Measurements from ENCODE around the gene OR6C76.
"Not testable (repeated sequence)": the region's sequence is repeated elsewhere in the genome, so short reads cannot be mapped to it uniquely, and the experiment has no call there.

OR6C76 gene

DNA sequence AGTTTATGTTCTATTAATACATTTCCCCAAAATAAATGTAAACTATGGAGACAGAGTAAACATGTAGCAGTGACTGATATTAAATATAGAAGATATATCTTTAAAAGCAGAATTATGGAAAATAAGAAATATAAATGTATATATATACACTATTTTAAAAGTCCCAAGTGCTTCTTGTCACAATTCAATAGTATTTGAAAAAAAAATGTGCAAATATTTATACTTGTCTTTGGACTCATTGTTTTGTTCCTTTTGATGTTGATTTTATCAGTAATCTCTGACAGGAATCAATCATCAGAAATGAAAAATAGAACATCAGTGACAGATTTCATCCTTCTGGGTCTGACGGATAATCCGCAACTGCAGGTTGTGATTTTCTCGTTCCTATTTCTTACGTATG, at the start of gene OR6C76:
TSS of gene OR6C76 (plus strand) at position 301 of the 400 bp plus-strand sequence. CDS start at position 301, 0 bp downstream.
- H3K4me3 ChIP-seq (ENCODE audit: low read depth, low read length), result no peak within 1 kb of the TSS
- in situ Hi-C loops (cut with HindIII; ENCODE audit: low sequenced_read_pairs), result no loop called here
- DNase-seq (ENCODE audit: low read depth), result no peak
- TF ChIP-seq, protein P1, sequence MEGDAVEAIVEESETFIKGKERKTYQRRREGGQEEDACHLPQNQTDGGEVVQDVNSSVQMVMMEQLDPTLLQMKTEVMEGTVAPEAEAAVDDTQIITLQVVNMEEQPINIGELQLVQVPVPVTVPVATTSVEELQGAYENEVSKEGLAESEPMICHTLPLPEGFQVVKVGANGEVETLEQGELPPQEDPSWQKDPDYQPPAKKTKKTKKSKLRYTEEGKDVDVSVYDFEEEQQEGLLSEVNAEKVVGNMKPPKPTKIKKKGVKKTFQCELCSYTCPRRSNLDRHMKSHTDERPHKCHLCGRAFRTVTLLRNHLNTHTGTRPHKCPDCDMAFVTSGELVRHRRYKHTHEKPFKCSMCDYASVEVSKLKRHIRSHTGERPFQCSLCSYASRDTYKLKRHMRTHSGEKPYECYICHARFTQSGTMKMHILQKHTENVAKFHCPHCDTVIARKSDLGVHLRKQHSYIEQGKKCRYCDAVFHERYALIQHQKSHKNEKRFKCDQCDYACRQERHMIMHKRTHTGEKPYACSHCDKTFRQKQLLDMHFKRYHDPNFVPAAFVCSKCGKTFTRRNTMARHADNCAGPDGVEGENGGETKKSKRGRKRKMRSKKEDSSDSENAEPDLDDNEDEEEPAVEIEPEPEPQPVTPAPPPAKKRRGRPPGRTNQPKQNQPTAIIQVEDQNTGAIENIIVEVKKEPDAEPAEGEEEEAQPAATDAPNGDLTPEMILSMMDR (IDR thresholded peaks at IDR 0.05; ENCODE audit: low read depth, low read length, missing control alignments), result no peak

DNA sequence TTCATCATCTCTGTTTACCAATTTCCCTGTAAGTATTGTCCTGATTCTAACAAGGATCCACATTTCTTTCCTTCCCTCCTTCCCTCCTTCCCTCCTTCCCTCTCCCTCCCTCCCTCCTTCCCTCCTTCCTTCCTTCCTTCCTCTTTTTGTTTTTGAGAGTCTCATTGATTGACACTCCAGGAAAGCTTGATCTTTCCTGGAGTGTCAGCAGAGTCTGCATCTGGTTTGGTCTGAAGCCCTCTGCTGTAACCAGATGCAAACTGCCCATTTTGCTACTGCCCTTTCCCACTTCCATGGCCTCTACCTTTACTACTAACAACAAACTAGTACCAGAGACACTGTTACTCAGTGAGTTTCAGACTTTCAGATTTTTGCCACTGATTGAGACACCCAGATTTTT, 40.2 kb upstream of the OR6C76 start:
- in situ Hi-C loops (cut with HindIII; ENCODE audit: low sequenced_read_pairs), result no loop called here
- TF ChIP-seq, protein P1 (IDR thresholded peaks at IDR 0.05; ENCODE audit: low read depth, low read length, missing control alignments), result no peak
- no peak for DNase-seq (ENCODE audit: low read depth)
- H3K4me3 ChIP-seq (ENCODE audit: low read depth, low read length), result no peak overlapping the region

DNA sequence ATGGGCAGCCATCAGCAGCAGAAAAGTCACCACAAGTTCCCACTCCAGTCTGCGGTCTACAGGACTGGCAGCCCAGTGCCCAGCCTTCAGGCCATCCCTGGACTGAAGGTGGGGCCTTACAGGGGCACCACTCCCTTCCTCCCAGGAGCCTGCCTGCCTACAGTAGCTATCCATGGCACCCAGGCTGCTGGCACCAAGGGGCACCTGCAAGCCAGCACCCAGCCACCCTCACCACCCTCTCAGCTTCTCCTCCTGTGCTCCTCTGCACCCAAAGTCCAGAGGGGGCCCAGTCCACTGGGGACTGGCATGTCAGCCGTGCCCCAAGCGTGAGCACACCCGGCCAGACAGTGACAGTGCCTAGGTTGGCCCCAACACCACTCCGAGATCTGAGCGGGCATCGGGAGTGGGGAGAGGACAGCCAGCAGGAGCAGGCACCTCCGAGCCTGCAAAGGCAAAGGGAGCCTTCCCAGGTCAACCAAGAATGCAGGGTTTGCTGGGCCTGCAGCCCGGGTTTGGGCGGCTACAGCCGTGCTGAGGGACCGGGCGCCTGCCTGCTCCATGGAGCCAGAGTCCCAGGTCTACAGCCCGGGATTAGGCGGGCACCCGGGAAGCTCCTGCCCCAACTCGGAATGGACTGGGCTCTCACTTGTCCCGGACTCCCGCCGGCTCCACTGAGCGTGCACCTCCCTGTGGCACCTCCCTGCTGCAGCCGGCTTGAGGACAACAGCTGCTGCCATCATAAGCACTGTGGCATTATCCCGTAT, 33.8 kb upstream of the OR6C76 start:
- no peak for DNase-seq (ENCODE audit: low read depth)
- TF ChIP-seq, protein P1 (IDR thresholded peaks at IDR 0.05; ENCODE audit: low read depth, low read length, missing control alignments), result no peak
- in situ Hi-C loops (cut with HindIII; ENCODE audit: low sequenced_read_pairs), result no loop called here
- H3K4me3 ChIP-seq (ENCODE audit: low read depth, low read length), result no peak overlapping the region

DNA sequence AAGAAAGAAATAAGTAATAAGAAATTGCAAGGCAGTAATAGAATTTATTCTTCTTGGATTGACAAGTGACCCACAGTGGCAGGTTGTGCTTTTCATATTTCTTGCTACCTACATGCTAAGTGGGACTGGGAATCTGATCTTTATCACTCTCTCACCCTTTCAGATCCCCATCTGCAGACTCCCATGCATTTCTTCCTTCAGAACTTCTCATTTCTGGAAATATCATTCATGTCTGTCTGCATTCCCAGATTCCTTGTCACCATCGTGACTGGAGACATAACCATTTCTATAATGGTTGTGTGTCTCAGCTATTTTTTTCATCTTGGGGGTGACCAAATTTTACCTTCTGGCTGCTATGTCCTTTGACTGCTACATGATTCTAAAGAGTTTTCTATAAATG, 29.7 kb upstream of the OR6C76 start:
- no peak for DNase-seq (ENCODE audit: low read depth)
- TF ChIP-seq, protein P1 (IDR thresholded peaks at IDR 0.05; ENCODE audit: low read depth, low read length, missing control alignments), result no peak
- no peak overlapping the region for H3K4me3 ChIP-seq (ENCODE audit: low read depth, low read length)
- in situ Hi-C loops (cut with HindIII; ENCODE audit: low sequenced_read_pairs), result no loop called here

DNA sequence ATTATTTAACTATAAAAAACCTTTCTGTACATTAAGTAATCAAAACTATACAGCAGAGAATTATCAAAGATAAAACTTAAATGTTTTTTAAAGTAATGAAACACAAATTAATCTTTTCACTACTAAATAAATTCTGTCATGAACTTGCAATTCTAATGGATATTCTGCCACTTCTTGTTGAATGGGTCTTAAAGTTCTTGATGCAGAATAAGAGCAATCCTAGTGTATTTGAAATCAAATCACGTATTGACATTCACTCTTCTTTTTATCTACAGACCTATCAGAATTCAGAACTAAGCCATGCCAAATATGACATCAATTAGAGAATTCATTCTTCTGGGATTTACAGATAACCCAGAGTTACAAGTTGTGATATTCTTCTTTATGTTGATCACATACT, 25.8 kb upstream of the OR6C76 start, which contains the start of gene OR6C65:
TSS of gene OR6C65 (plus strand) at position 301 of the 400 bp plus-strand sequence. CDS start at position 301, 0 bp downstream.
- in situ Hi-C loops (cut with HindIII; ENCODE audit: low sequenced_read_pairs), result no loop called here
- DNase-seq (ENCODE audit: low read depth), result no peak
- H3K4me3 ChIP-seq (ENCODE audit: low read depth, low read length), result no peak within 1 kb of the TSS
- TF ChIP-seq, protein P1 (IDR thresholded peaks at IDR 0.05; ENCODE audit: low read depth, low read length, missing control alignments), result no peak

DNA sequence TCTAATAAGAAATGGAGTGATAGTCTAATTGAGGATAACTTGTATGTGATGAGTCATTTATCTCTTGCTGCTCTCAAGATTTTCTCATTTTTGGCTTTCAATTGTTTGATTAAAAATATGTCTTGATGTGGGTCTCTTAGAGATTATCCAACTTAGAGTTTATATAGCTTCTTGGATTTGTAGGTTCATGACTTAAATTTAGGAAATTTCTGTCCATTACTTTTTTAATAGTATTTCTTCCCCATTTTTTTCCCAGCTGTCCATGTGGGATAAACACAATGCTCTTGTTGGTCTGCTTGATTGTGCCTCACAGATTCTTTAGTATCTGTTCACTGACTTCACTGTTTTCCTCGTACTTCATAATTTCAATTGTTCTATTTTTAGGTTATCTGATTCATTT, 18.2 kb upstream of the OR6C76 start:
- DNase-seq (ENCODE audit: low read depth), result no peak
- TF ChIP-seq, protein P1 (IDR thresholded peaks at IDR 0.05; ENCODE audit: low read depth, low read length, missing control alignments), result no peak
- in situ Hi-C loops (cut with HindIII; ENCODE audit: low sequenced_read_pairs), result no loop called here
- H3K4me3 ChIP-seq (ENCODE audit: low read depth, low read length), result no peak overlapping the region

DNA sequence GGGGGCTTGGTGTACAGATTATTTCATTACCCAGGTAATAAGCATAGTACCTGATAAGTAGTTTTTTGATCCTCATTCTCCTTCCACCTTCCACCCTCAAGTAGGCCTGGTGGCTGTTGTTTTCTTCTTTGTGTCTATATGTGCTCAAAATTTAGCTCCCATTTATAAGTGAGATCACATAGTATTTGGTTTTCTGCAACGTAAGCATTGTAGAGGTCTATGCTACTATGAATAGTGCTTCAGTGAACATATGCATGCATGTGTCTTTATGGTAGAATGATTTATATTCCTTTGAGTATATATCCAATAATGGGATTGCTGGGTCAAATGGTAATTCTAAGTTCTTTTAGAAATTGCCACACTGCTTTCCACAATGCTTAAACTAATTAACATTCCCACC, 16.9 kb upstream of the OR6C76 start:
- DNase-seq (ENCODE audit: low read depth); in situ Hi-C loops (cut with HindIII; ENCODE audit: low sequenced_read_pairs): not testable (repeated sequence)

DNA sequence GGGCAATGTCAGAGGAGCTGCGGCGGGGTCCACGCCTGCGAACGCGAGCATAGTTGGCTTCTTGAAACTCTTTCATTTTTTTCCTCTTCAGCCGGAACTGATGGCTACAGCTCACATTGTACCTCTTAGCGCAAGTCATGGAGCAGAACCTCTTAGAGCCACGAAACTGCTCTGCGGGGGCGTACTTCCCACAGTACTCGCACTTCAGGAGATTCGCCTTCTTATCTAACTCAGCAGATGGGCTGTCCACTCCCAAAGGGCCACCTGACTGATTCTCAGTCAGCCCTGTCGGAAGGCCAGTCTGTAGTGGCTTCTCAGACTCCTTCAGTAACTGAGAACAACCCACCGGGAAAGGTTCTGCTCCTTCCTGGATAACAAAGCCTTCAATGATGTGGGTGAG, 13.9 kb upstream of the OR6C76 start:
- in situ Hi-C loops (cut with HindIII; ENCODE audit: low sequenced_read_pairs); H3K4me3 ChIP-seq (ENCODE audit: low read depth, low read length); DNase-seq (ENCODE audit: low read depth): not testable (repeated sequence)

More for the DNA sequence above, 16.9 kb upstream of the OR6C76 start:
- H3K4me3 ChIP-seq (ENCODE audit: low read depth, low read length), result not testable (repeated sequence)

DNA sequence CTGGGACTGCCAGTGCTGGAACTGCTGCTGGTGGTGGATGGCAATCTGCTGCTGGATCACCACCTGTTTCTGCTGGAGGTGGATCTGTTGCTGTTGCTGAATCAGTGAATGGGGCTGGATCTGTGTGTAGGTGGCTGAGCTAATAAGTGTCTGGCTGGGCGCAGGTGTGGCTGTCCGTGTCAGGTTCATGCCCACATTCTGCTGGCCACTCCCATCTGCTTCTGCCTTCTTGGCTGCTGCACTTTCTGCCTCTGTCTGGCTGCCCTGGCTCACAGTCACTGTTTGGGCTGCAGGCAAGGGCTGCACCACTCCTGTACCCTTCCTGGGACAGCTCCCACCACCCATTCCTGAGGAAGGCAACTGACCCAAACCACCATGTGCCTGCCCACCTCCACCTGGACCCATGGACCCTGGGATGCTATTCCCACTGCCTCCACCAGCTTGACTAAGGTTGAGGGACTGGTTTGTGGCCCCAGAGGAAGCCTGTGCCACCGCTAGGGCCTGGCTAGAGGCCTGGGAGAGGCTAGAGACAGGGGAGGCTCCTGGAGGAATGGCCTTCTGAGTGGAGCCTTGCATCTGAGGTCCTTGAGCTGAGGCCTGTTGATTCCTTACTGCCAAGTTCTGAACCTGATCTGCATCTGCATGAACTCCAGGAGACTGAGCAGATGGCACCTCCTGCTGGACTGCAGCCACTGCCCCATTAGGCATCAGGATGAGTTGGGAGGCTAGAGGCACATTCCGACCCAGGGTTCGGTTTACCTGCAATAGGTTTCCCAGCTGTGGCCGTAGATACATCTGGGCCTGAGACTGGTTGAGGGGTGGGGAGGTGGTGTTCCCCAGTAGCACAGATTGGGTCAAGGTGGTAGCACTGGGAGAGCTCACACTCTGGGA, 12.3 kb upstream of the OR6C76 start:
- in situ Hi-C loops (cut with HindIII; ENCODE audit: low sequenced_read_pairs); DNase-seq (ENCODE audit: low read depth); H3K4me3 ChIP-seq (ENCODE audit: low read depth, low read length): not testable (repeated sequence)

DNA sequence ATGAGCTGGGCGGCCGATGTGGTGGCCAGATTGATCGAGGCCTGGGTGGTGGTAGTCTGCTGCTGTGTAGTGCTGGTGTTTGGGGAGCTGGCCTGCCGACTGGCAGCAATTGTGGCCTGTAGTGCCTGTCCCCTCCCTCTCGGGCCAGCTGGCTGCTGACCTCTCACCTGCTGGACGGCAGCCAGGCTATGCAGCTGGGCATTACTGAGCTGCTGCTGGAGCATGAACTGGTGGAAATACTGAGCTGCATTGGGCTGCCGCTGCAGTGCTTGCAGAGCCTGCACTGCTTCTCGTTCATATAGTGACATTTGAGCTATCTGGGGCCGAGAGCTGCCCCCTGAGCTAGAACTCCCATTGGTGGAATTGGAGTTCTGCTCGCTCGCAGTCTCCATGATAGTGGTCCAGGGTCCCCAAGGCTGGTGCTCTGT, 11.6 kb upstream of the OR6C76 start:
- H3K4me3 ChIP-seq (ENCODE audit: low read depth, low read length); DNase-seq (ENCODE audit: low read depth); in situ Hi-C loops (cut with HindIII; ENCODE audit: low sequenced_read_pairs): not testable (repeated sequence)
